ENCODE measurements around the gene GRN. TPM values are rescaled to one million over a fixed set of nuclear protein-coding genes. Genes with fewer than 3 reads are reported as not detected.

Gene GRN
- total RNA-seq, 6 experiments from 2014 or later: 186 to 249 (median 221) TPM

DNA sequence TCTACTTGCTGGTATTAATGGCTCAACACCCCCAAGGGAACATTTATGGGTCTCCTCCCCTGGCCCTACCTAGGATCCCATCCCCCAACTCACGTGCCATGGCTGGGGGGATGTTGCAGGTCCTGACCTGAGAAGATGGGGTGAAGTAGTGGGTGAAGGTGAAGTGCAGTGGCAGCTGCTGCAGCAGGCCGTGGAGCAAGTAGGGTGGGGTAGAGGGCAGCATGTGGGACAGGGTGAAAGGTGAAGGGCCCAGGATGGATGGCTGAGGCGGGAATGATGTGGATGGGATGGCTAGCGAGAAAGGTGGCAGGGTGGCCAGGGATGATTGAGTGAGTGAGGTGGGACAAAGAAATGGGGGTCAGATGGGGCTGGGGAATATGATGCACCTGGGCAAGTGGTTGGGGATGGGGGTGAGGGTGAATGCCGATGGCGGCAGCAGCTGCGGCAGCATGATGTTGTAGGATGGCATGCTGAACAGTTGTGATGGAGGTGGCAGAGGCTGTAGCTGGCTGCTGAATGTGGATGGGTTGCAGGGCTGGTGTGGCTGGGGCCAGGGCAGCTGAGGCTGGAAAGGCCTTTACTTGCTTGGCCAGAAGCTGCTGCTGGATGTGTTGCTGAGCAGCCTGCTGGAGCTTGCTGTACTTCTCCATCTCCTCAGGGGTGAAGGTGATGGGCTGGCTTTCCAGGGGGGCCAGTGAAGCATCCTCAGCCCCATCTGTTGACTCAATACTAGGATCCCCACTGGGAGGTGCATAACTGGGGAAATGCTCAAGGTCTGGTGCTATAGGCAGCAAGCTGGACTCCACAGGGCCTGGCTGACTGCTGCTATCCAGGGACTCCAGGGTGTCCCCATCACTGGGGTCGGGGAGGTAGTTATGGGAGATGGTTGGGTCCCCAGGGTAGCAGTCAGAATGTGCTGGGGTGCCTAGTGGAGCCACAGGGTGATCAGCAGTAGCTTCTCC is 52.7 kb downstream of the GRN start:
- no peaks in the 10 kb centered on the region for H3K4me1 Mint-ChIP-seq (ENCODE audit: low read depth)
- H3K4me3 Mint-ChIP-seq: no peak overlapping the region
- no peak overlapping the region for H3K27ac Mint-ChIP-seq
- H3K27me3 Mint-ChIP-seq (ENCODE audit: insufficient read depth): no peaks in the 10 kb centered on the region; the same call in 1 of the 2 replicates
- H3K9me3 Mint-ChIP-seq: no peaks in the 10 kb centered on the region
- H3K36me3 Mint-ChIP-seq (ENCODE audit: low read depth): peaks cover 18% of the 10 kb centered on the region
- DNase-seq: no peak
- no peak for TF ChIP-seq CTCF (IDR thresholded peaks at IDR 0.05)

GRCh38 chr17:44398692-44399691 is 53.9 kb downstream of the GRN start:
- Mint-ChIP-seq H3K4me1 (ENCODE audit: low read depth) (no peaks in the 10 kb centered on the region), H3K36me3 (ENCODE audit: low read depth) (peaks cover 18% of the 10 kb centered on the region), H3K27ac (no peak overlapping the region), H3K27me3 (ENCODE audit: insufficient read depth) (no peaks in the 10 kb centered on the region; the same call in 1 of the 2 replicates), H3K9me3 (no peaks in the 10 kb centered on the region), H3K4me3 (no peak overlapping the region)
- TF ChIP-seq CTCF (IDR thresholded peaks at IDR 0.05): no peak
- no peak for DNase-seq

DNA sequence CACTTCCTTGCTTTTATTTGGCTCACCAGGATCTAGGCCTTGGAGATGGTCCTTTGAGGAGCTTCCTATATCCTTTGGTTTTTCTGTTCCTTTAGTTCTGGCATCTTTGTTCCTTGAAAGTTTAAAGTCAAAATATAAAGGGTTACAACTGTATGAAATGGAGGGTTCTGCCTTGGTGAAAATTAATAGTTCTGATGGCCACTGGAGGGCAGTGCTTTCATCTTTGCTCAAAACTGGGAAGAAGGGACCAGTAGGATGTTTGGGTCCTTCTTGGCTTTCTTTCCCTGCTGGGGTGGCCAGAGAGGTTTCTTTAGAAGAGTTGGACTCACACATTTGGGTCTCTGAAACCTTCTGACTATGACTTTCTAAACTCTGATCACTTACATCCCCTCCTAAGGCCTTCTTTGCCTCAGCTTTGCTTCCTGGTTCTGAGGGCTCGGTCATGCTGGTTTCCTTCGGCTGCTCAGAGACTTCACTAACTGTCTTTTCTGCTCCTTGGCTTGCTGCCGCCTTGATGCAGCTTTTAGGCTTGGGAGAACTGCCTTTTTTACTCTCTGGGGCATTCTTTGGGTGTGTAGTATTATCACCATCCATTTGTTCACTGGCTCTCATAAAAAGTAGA is 55.2 kb downstream of the GRN start:
- DNase-seq: peak; percentile 32
- no peak overlapping the region for H3K4me3 Mint-ChIP-seq
- TF ChIP-seq CTCF (IDR thresholded peaks at IDR 0.05): peak; percentile 78
- H3K27me3 Mint-ChIP-seq (ENCODE audit: insufficient read depth): no peaks in the 10 kb centered on the region; the same call in 1 of the 2 replicates
- H3K9me3 Mint-ChIP-seq: no peaks in the 10 kb centered on the region
- no peaks in the 10 kb centered on the region for H3K4me1 Mint-ChIP-seq (ENCODE audit: low read depth)
- peaks cover 18% of the 10 kb centered on the region for H3K36me3 Mint-ChIP-seq (ENCODE audit: low read depth)
- no peak overlapping the region for H3K27ac Mint-ChIP-seq

Other genes with a start within 250 kb of the GRN start
- gene HDAC5, start 221.7 kb upstream of the GRN start, total RNA-seq (2021; fragmentation: NEBNext Ultra II Directional; extraction: Animal tissue kit (Norgen Biotek cat#: 25700)): 10 to 100 TPM; 63.4 to 87.4 (median 78.7) TPM
- gene HROB, start 203.4 kb upstream of the GRN start, total RNA-seq (2021; fragmentation: NEBNext Ultra II Directional; extraction: Animal tissue kit (Norgen Biotek cat#: 25700)): 1 to 10 TPM; 4.0 to 7.6 (median 6.7) TPM
- gene ASB16, start 174.6 kb upstream of the GRN start, total RNA-seq (2021; fragmentation: NEBNext Ultra II Directional; extraction: Animal tissue kit (Norgen Biotek cat#: 25700)): under 1 TPM in 3 of 6 experiments, not detected in 3; 0.18 to 0.48 (median 0.29) TPM
- gene TMUB2, start 158.3 kb upstream of the GRN start, total RNA-seq (2021; fragmentation: NEBNext Ultra II Directional; extraction: Animal tissue kit (Norgen Biotek cat#: 25700)): 10 to 100 TPM; 29.8 to 37.7 (median 34.0) TPM
- 10 to 100 TPM; 61.1 to 72.2 (median 68.4) TPM for gene ATXN7L3, start 145.4 kb upstream of the GRN start, total RNA-seq (2021; fragmentation: NEBNext Ultra II Directional; extraction: Animal tissue kit (Norgen Biotek cat#: 25700))
- gene UBTF, start 125.6 kb upstream of the GRN start, total RNA-seq (2021; fragmentation: NEBNext Ultra II Directional; extraction: Animal tissue kit (Norgen Biotek cat#: 25700)): 10 to 100 TPM; 58.6 to 69.1 (median 65.6) TPM
- not detected for gene SLC4A1, start 77.2 kb upstream of the GRN start, total RNA-seq (2021; fragmentation: NEBNext Ultra II Directional; extraction: Animal tissue kit (Norgen Biotek cat#: 25700))
- gene RUNDC3A, start 36.7 kb upstream of the GRN start, total RNA-seq (2021; fragmentation: NEBNext Ultra II Directional; extraction: Animal tissue kit (Norgen Biotek cat#: 25700)): under 1 TPM in 1 of 6 experiments, not detected in 5; 0.17 TPM
- 100 to 1,000 TPM in 5 of 6 experiments, 10 to 100 TPM in 1; 94.8 to 116 (median 108) TPM for gene SLC25A39, start 20.5 kb upstream of the GRN start, total RNA-seq (2021; fragmentation: NEBNext Ultra II Directional; extraction: Animal tissue kit (Norgen Biotek cat#: 25700))
- 1 to 10 TPM; 1.6 to 1.9 (median 1.8) TPM for gene FAM171A2, start 18.6 kb downstream of the GRN start, total RNA-seq (2021; fragmentation: NEBNext Ultra II Directional; extraction: Animal tissue kit (Norgen Biotek cat#: 25700))
- gene ITGA2B, start 44.3 kb downstream of the GRN start, total RNA-seq (2021; fragmentation: NEBNext Ultra II Directional; extraction: Animal tissue kit (Norgen Biotek cat#: 25700)): under 1 TPM in 2 of 6 experiments, not detected in 4; 0.18 to 0.19 TPM
- 10 to 100 TPM; 23.4 to 30.0 (median 27.1) TPM for gene GPATCH8, start 158.1 kb downstream of the GRN start, total RNA-seq (2021; fragmentation: NEBNext Ultra II Directional; extraction: Animal tissue kit (Norgen Biotek cat#: 25700))
- gene FZD2, start 212.2 kb downstream of the GRN start, total RNA-seq (2021; fragmentation: NEBNext Ultra II Directional; extraction: Animal tissue kit (Norgen Biotek cat#: 25700)): 100 to 1,000 TPM in 1 of 6 experiments, 10 to 100 TPM in 5; 76.4 to 103 (median 92.8) TPM